PC-3 (cell line): ENCODE results near the gene TMEM255B.

Source experiments
- CTCF ChIP-seq: fragments of 300-600 bp; sonication (generic); conservative IDR thresholded peaks from 2 replicates; pipeline ENCODE4 v1.5.1; 2017; ENCODE audit warnings: antibody characterized with exemption, low read depth, mild to moderate bottlenecking, low read length
- EZH2 ChIP-seq: fragments of 300-600 bp; sonication (generic); IDR thresholded peaks from one replicate; pipeline ENCODE4 v1.6.1; 2017; ENCODE audit warnings: antibody characterized with exemption, mild to moderate bottlenecking, low read length; ENCODE audit not compliant: unreplicated experiment

- TF ChIP-seq CTCF: no peak
- TF ChIP-seq EZH2: no peak
Measured at GRCh38 chr13:113736258-113736731, 22.7 kb upstream of the TMEM255B start.
